T-helper 17 cell (primary cell): ENCODE results near the gene IER5L. TPM values are rescaled to one million over a fixed set of nuclear protein-coding genes. Genes with fewer than 3 reads are reported as not detected.
A peak's percentile ranks its signal among the peaks of the same experiment; 100 is the strongest.
"Not testable (repeated sequence)": the region's sequence is repeated elsewhere in the genome, so short reads cannot be mapped to it uniquely, and the experiment has no call there.

ENCODE experiments used
- ATAC-seq: fragments of 150-1000 bp; cut with Tn5 transposase; 2 replicates; pipeline ENCODE4 v1.10.0; 2021; ENCODE audit warnings: mild to moderate bottlenecking, moderate library complexity
- DNase-seq, 3 donors: peaks; one replicate each; pipeline versions ENCODE4 v3.0.0 to v3.0.0-alpha.2; 2020 to 2021
- H3K9me3 ChIP-seq: one replicate; pipeline ENCODE4 v1.7.0; 2013; ENCODE audit warnings: low read length, mild to moderate bottlenecking; ENCODE audit not compliant: control insufficient read depth, poor library complexity, severe bottlenecking
- H3K27ac Mint-ChIP-seq: one replicate; pipeline ENCODE4 v1.8.0; 2022; ENCODE audit warnings: mild to moderate bottlenecking, moderate library complexity, mixed read lengths
- H3K27me3 Mint-ChIP-seq: one replicate; pipeline ENCODE4 v1.8.0; 2022; ENCODE audit warnings: mixed read lengths
- H3K36me3 Mint-ChIP-seq: one replicate; pipeline ENCODE4 v1.8.0; 2022; ENCODE audit warnings: low read depth, mixed read lengths
- H3K4me1 Mint-ChIP-seq: one replicate; pipeline ENCODE4 v1.8.0; 2022; ENCODE audit warnings: mild to moderate bottlenecking, mixed read lengths
- H3K4me3 Mint-ChIP-seq: one replicate; pipeline ENCODE4 v1.8.0; 2022; ENCODE audit warnings: mild to moderate bottlenecking, moderate library complexity, mixed read lengths
- total RNA-seq, 4 donors: library from RNA in 2 of 4; stranded (reverse) in 2 of 4; gene quantifications; one replicate each; pipeline ENCODE4 v1.2.3 and lab custom pipeline; 2022 to 2026

Gene IER5L
- total RNA-seq, 2 donors from 2014 or later: 2.4 to 3.1 TPM

GRCh38 chr9:129131300-129132145 is 46.5 kb downstream of the IER5L start:
- DNase-seq: peak; percentile 72 to 88 (median 72)
- Mint-ChIP-seq H3K4me1 (peaks cover 6% of the 10 kb centered on the region), H3K27ac (peak overlapping the region; percentile 32), H3K4me3 (no peak overlapping the region), H3K36me3 (peaks cover 7% of the 10 kb centered on the region), H3K27me3 (no peaks in the 10 kb centered on the region)
- peak; percentile 99 for ATAC-seq
- no peaks in the 10 kb centered on the region for H3K9me3 ChIP-seq

- no peak for ATAC-seq
- no peak for DNase-seq
- H3K4me1 Mint-ChIP-seq: peaks cover 6% of the 10 kb centered on the region
- no peak overlapping the region for H3K4me3 Mint-ChIP-seq
- H3K27ac Mint-ChIP-seq: peak overlapping the region; percentile 32
- no peaks in the 10 kb centered on the region for H3K9me3 ChIP-seq
- no peaks in the 10 kb centered on the region for H3K27me3 Mint-ChIP-seq
- peaks cover 7% of the 10 kb centered on the region for H3K36me3 Mint-ChIP-seq
Observed at GRCh38 chr9:129130791-129131190, 47.3 kb downstream of the IER5L start.

GRCh38 chr9:129130271-129130670 is 47.8 kb downstream of the IER5L start:
- not testable (repeated sequence) for H3K27ac Mint-ChIP-seq, H3K36me3 Mint-ChIP-seq, H3K27me3 Mint-ChIP-seq, DNase-seq, ATAC-seq, H3K4me3 Mint-ChIP-seq, H3K4me1 Mint-ChIP-seq, H3K9me3 ChIP-seq

- Mint-ChIP-seq H3K4me1 (peaks cover 6% of the 10 kb centered on the region), H3K36me3 (peaks cover 5% of the 10 kb centered on the region), H3K4me3 (no peak overlapping the region), H3K27ac (no peak overlapping the region), H3K27me3 (no peaks in the 10 kb centered on the region)
- H3K9me3 ChIP-seq: no peaks in the 10 kb centered on the region
- no peak for DNase-seq
- ATAC-seq: no peak
Observed at GRCh38 chr9:129128689-129129088, 49.4 kb downstream of the IER5L start.

GRCh38 chr9:129126749-129127618 is 51.1 kb downstream of the IER5L start:
- Mint-ChIP-seq H3K27me3 (no peaks in the 10 kb centered on the region), H3K36me3 (peaks cover 3% of the 10 kb centered on the region), H3K4me1 (peaks cover 5% of the 10 kb centered on the region), H3K27ac (no peak overlapping the region), H3K4me3 (no peak overlapping the region)
- DNase-seq (no peak), ATAC-seq (no peak)
- no peaks in the 10 kb centered on the region for H3K9me3 ChIP-seq

Other genes with a start within 250 kb of the IER5L start
- gene DOLK, start 230.7 kb downstream of the IER5L start, total RNA-seq: 1 to 10 TPM; 5.1 to 7.4 TPM
- gene NUP188, start 230.6 kb downstream of the IER5L start, total RNA-seq: 10 to 100 TPM; 62.2 to 75.1 TPM
- gene SH3GLB2, start 149.9 kb downstream of the IER5L start, total RNA-seq: 10 to 100 TPM; 82.2 to 87.1 TPM
- 10 to 100 TPM; 64.2 to 81.4 TPM for gene MIGA2, start 141.6 kb downstream of the IER5L start, total RNA-seq
- 1 to 10 TPM; 5.3 to 8.0 TPM for gene DOLPP1, start 97.2 kb downstream of the IER5L start, total RNA-seq
- 10 to 100 TPM; 12.9 to 23.3 TPM for gene CRAT, start 67.5 kb downstream of the IER5L start, total RNA-seq
- 10 to 100 TPM; 49.8 to 50.0 TPM for gene PTPA, start 66.8 kb downstream of the IER5L start, total RNA-seq